HFF-Myc (cell line): ENCODE results near the gene SMG7.

ENCODE experiments used
- DNase-seq: peaks from one replicate; pipeline ENCODE4 v3.0.0-alpha.2; 2011; ENCODE audit warnings: low read depth; ENCODE audit errors: extremely low read depth
- H3K4me3 ChIP-seq: replicated peaks from 2 replicates; pipeline ENCODE4 v1.5.1; 2011; ENCODE audit warnings: low read depth, mild to moderate bottlenecking, control low read depth, low read length
- TF ChIP-seq, protein P1 (sequence below): IDR thresholded peaks from 2 replicates; pipeline ENCODE4 v1.5.1; 2012; ENCODE audit warnings: mild to moderate bottlenecking, low read depth, low read length, control low read depth; ENCODE audit errors: missing control alignments

Gene SMG7

DNA sequence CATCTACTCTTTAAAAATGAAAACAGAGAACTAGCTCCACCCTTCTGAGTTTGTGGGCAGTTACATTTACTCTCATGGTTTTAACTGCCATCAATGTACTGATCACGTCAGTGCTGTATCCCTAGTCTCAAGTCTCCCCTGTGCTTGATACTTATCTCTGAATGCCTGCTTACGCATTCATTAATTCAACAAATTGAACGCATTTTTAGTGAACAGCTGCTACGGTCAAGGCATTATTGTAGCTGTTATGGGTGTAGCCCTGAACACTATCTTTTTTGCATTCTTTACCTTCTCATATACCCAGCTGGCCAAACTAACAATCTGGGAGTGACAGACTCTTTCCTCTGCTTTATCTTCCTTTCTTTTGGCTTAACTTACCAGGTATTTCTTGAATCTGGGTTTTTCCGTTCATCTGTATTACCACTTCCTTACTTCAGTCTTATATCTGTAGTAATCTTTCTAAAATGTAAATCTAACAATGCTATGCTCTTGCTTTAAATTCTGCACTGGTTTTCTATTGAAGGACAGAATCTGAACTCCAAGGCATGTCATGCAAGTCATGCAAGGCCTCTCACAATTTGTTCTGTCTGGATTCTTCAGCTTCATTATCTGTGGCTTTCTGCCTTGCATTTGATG is 33.3 kb downstream of the SMG7 start:
- no peak overlapping the region for H3K4me3 ChIP-seq
- DNase-seq, result no peak
- TF ChIP-seq, protein P1, sequence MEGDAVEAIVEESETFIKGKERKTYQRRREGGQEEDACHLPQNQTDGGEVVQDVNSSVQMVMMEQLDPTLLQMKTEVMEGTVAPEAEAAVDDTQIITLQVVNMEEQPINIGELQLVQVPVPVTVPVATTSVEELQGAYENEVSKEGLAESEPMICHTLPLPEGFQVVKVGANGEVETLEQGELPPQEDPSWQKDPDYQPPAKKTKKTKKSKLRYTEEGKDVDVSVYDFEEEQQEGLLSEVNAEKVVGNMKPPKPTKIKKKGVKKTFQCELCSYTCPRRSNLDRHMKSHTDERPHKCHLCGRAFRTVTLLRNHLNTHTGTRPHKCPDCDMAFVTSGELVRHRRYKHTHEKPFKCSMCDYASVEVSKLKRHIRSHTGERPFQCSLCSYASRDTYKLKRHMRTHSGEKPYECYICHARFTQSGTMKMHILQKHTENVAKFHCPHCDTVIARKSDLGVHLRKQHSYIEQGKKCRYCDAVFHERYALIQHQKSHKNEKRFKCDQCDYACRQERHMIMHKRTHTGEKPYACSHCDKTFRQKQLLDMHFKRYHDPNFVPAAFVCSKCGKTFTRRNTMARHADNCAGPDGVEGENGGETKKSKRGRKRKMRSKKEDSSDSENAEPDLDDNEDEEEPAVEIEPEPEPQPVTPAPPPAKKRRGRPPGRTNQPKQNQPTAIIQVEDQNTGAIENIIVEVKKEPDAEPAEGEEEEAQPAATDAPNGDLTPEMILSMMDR, result no peak

DNA sequence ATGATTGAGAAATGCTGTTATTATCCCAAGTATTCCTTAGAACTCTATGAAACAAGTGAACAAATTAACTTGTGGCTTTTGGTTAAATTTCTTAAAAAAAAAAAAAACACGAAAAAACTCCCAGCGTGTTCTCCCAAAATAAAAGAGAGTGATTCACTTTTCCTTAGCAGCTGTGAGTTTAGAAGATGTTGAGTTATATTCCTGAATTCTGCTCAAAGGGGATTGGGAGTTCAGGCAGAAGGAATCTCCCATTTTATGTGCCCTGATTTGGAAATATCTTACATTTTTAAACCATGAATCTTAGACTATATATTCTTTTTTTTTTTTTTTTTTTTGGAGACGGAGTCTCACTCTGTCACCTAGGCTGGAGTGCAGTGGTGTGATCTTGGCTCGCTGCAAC is 34.3 kb downstream of the SMG7 start:
- TF ChIP-seq, protein P1, result no peak
- no peak overlapping the region for H3K4me3 ChIP-seq
- no peak for DNase-seq

DNA sequence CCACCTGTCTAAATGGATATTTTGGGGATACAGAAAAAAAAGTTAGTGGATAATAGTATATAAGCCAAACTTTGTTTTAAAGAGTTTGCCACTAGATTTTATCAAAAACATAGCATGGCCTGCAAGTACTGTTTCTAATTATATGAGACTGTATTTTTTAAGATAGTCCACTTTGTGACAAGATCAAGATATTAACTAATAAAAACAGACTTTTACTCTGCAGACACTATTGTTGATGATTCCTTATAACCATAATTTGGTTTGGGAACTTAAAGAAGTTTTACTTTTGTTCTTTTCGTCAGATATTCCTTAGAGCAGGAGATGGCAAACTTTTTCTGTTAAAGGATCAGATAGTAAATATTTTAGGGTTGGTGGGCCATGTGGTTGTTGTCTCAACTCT is 36.4 kb downstream of the SMG7 start:
- no peak overlapping the region for H3K4me3 ChIP-seq
- TF ChIP-seq, protein P1, result no peak
- DNase-seq, result no peak

DNA sequence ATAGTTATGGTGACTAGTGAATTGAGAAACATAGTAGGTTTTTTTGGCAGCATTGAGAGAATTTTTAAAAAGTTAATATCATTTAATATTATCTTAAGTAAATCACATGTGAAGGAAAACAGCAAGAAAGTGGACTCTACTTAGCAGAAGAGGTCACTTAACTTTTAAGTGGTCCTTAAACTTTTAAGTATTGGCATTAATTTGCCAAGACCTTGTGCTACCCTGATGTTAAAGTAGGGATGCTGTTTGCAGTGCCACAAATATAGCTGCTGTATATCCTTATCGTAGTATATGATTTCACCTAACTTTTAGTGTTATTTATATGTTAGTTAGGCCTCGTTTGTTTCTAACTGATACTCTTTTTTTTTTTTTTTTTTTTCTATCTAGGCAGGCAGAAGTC is 40.2 kb downstream of the SMG7 start:
- DNase-seq, result no peak
- H3K4me3 ChIP-seq, result no peak overlapping the region
- TF ChIP-seq, protein P1, result no peak

DNA sequence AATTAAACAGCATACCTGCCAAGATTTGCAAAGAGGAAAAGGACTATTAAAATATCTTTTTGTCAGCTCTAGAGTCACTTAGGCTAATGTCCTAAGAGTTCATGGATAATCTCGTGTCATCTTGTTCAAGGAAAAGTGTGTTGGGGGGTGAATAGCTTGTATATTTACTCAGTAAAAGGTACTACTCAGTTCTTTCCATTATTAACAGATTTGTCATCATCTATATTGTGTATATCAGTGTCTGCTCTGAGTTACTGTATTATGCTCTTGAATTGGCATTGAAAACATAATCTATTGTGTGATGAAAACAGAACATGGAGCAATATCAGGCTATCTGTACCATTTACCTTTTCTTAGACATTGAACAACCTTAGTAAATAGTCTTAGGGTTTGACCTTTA is 41.9 kb downstream of the SMG7 start:
- H3K4me3 ChIP-seq, result no peak overlapping the region
- TF ChIP-seq, protein P1, result no peak
- no peak for DNase-seq

DNA sequence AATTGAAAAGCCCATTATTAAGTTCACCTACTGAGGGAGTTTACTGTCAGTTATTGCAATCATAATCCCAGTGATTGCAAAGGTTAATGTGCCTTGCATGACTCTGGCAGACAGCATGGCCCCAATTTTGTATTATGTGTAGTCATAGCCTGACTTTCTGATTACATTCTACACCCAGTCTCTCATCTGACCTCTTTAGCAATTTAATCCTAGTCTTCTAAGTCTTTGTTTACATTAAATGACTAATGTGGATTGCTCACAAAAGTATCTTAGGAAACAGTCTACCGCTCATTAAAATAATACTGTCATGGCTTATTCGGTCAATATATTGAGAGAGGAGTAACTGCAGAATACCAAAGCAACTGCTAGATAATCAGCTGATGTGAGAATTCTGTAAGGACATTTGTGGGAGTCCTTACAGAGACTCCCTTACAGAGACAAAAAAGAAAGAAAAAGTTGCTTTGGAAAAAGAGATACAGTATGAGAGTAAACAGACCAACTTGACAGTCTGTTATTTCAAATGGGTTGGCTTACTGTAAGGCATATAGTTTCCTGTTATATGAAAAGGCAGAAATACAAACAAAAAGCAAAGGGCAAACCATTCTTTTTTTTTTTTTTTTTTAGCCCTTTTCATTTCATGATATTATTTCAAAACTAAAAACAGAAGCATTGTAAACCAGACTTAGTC is 42.8 kb downstream of the SMG7 start:
- TF ChIP-seq, protein P1, result no peak
- peak; percentile 20 for DNase-seq
- H3K4me3 ChIP-seq, result no peak overlapping the region

DNA sequence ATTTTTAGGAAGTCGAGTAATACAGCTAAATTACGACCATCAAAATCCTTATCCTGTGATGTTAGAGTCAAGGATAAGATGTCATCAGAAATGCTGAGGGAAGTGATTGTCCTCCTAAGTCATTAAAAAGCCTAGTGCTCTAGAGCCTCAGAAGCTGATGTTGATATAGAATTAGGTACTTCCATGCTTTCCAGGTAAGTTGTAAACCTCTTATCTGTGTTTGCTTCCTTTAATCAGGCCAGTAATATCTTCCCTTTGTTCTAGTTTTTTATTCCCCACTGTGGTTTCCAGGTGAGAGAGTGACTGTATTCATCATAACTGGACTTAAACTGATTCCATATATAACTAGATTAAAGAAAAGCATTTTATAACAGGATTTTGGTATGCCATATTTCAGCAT is 44.4 kb downstream of the SMG7 start:
- no peak overlapping the region for H3K4me3 ChIP-seq
- no peak for DNase-seq
- TF ChIP-seq, protein P1, result no peak
